ENCODE results near the gene KLB.

KLB gene

GRCh38 chr4:39466747-39467146 lies 60.0 kb downstream of the KLB start:
- DNase-seq, result no peak

- no peak for DNase-seq
These were observed 60.7 kb downstream of the KLB start for GRCh38 chr4:39467464-39467863.

- peak; percentile 82 for DNase-seq
These were observed 62.8 kb downstream of the KLB start for GRCh38 chr4:39469429-39470077.

GRCh38 chr4:39470402-39470801 lies 63.7 kb downstream of the KLB start:
- DNase-seq, result no peak

GRCh38 chr4:39472396-39472795 lies 65.7 kb downstream of the KLB start:
- DNase-seq, result no peak

GRCh38 chr4:39476187-39476895 lies 69.6 kb downstream of the KLB start:
- DNase-seq, result no peak

- no peak for DNase-seq
These were observed 73.5 kb downstream of the KLB start for GRCh38 chr4:39480251-39480650.

GRCh38 chr4:39480902-39481695 lies 74.4 kb downstream of the KLB start:
- DNase-seq, result no peak

- DNase-seq, result no peak
These were observed 78.0 kb downstream of the KLB start for GRCh38 chr4:39484582-39485272.

- DNase-seq, result no peak
These were observed 79.6 kb downstream of the KLB start for GRCh38 chr4:39486221-39486804.

- DNase-seq, result no peak
These were observed 83.6 kb downstream of the KLB start for GRCh38 chr4:39490322-39490721.

GRCh38 chr4:39494354-39494753 lies 87.6 kb downstream of the KLB start:
- DNase-seq, result no peak

GRCh38 chr4:39495446-39496213 lies 88.9 kb downstream of the KLB start:
- DNase-seq, result no peak

GRCh38 chr4:39497909-39498726 lies 91.4 kb downstream of the KLB start:
- no peak for DNase-seq

- no peak for DNase-seq
These were observed 91.9 kb downstream of the KLB start for GRCh38 chr4:39498727-39499020.
